ENCODE data around the gene AHNAK.
"Not testable (repeated sequence)": the region's sequence is repeated elsewhere in the genome, so short reads cannot be mapped to it uniquely, and the experiment has no call there.

Gene AHNAK

GRCh38 chr11:62571493-62571892 is 24.9 kb upstream of the AHNAK start:
- not testable (repeated sequence) for DNase-seq

- DNase-seq = not testable (repeated sequence)
Measured at GRCh38 chr11:62570903-62571302, 24.3 kb upstream of the AHNAK start.

GRCh38 chr11:62569611-62570010 is 23.0 kb upstream of the AHNAK start:
- DNase-seq = no peak

GRCh38 chr11:62567018-62567633 is 20.5 kb upstream of the AHNAK start:
- no peak for DNase-seq

GRCh38 chr11:62566247-62566646 is 19.6 kb upstream of the AHNAK start:
- no peak for DNase-seq

- no peak for DNase-seq
Measured at GRCh38 chr11:62565100-62565802, 18.6 kb upstream of the AHNAK start.

GRCh38 chr11:62561677-62562230 is 15.1 kb upstream of the AHNAK start:
- not testable (repeated sequence) for DNase-seq

GRCh38 chr11:62560566-62561103 is 14.0 kb upstream of the AHNAK start:
- DNase-seq = peak; percentile 85 to 92 (median 89)

GRCh38 chr11:62559626-62560025 is 13.0 kb upstream of the AHNAK start:
- DNase-seq = not testable (repeated sequence)

- no peak for DNase-seq
Measured at GRCh38 chr11:62559204-62559603, 12.6 kb upstream of the AHNAK start.

- DNase-seq = no peak
Measured at GRCh38 chr11:62558669-62559068, 12.1 kb upstream of the AHNAK start.

GRCh38 chr11:62556875-62557631 is 10.4 kb upstream of the AHNAK start:
- no peak for DNase-seq

- peak; percentile 92 to 96 (median 94) for DNase-seq
Measured at GRCh38 chr11:62556108-62556874, 9.7 kb upstream of the AHNAK start.

- DNase-seq = peak; percentile 83 to 93 (median 91)
Measured at GRCh38 chr11:62555464-62556107, 9.0 kb upstream of the AHNAK start.

GRCh38 chr11:62554387-62555167 is 8.0 kb upstream of the AHNAK start:
- peak in 1 of 4 experiments; percentile 24 for DNase-seq

GRCh38 chr11:62553839-62554361 is 7.3 kb upstream of the AHNAK start:
- peak; percentile 45 to 79 (median 61) for DNase-seq

GRCh38 chr11:62553080-62553838 is 6.7 kb upstream of the AHNAK start:
- peak; percentile 83 to 93 (median 92) for DNase-seq

GRCh38 chr11:62552485-62553079 is 6.0 kb upstream of the AHNAK start:
- DNase-seq = peak in 3 of 4 experiments; percentile 26 to 27 (median 27)

GRCh38 chr11:62550478-62550877 is 3.9 kb upstream of the AHNAK start:
- DNase-seq = not testable (repeated sequence)

Data from suppressor macrophage (primary cell).